Liver (tissue), 9 donors: ENCODE results near the gene EFHD1. TPM values are rescaled to one million over a fixed set of nuclear protein-coding genes. Genes with fewer than 3 reads are reported as not detected.

Source experiments
- DNase-seq: peaks from one replicate; pipeline ENCODE4 v3.0.0-alpha.2; 2017; ENCODE audit warnings: low spot score
- H3K27ac ChIP-seq, 2 donors: one replicate each; pipeline ENCODE4 v1.7.0; 2013; ENCODE audit warnings: inconsistent platforms in 2 of 2, low read length in 2 of 2, control low read depth in 1 of 2, low read depth in 1 of 2, mild to moderate bottlenecking in 1 of 2
- H3K27me3 ChIP-seq, 4 donors: one replicate each; pipeline versions ENCODE4 v1.6.1 to v1.7.0; 2013; ENCODE audit warnings: low read length in 3 of 4, inconsistent platforms in 1 of 4, mild to moderate bottlenecking in 1 of 4, moderate library complexity in 1 of 4; ENCODE audit not compliant: control insufficient read depth in 4 of 4, insufficient read depth in 4 of 4
- H3K36me3 ChIP-seq, 4 donors: one replicate each; pipeline versions ENCODE4 v1.6.1 to v1.7.0; 2013; ENCODE audit warnings: low read length in 3 of 4, mild to moderate bottlenecking in 3 of 4, low read depth in 1 of 4, moderate library complexity in 1 of 4; ENCODE audit not compliant: control insufficient read depth in 4 of 4, insufficient read depth in 3 of 4
- H3K4me1 ChIP-seq, 4 donors: one replicate each; pipeline versions ENCODE4 v1.6.1 to v1.7.0; 2013; ENCODE audit warnings: low read length in 3 of 4, mild to moderate bottlenecking in 3 of 4, moderate library complexity in 1 of 4; ENCODE audit not compliant: control insufficient read depth in 4 of 4, insufficient read depth in 4 of 4
- H3K4me3 ChIP-seq, 3 donors: one replicate each; pipeline versions ENCODE4 v1.6.1 to v1.7.0; 2013; ENCODE audit warnings: low read length in 3 of 3, control low read depth in 1 of 3, low read depth in 1 of 3, mild to moderate bottlenecking in 1 of 3
- H3K9ac ChIP-seq, 2 donors: one replicate each; pipeline ENCODE4 v1.7.0; 2013; ENCODE audit warnings: low read length in 2 of 2, mild to moderate bottlenecking in 2 of 2, moderate library complexity in 2 of 2, control low read depth in 1 of 2, low read depth in 1 of 2
- H3K9me3 ChIP-seq, 4 donors: one replicate each; pipeline versions ENCODE4 v1.6.1 to v1.7.0; 2013; ENCODE audit warnings: low read length in 3 of 4; ENCODE audit not compliant: control insufficient read depth in 4 of 4
- EGR1 ChIP-seq, 2 donors: IDR thresholded peaks; 2 replicates each; pipeline ENCODE4 v1.6.1; 2016 to 2018; ENCODE audit warnings: antibody characterized with exemption in 2 of 2, low read depth in 2 of 2
- FOXA1 ChIP-seq: IDR thresholded peaks from 2 replicates; pipeline ENCODE4 v1.6.1; 2016; ENCODE audit warnings: antibody characterized with exemption
- FOXA2 ChIP-seq: IDR thresholded peaks from 2 replicates; pipeline ENCODE4 v1.6.1; 2016; ENCODE audit warnings: antibody characterized with exemption
- GABPA ChIP-seq, 2 donors: IDR thresholded peaks in 1 of 2; conservative IDR thresholded peaks in 1 of 2; 2 replicates each; pipeline ENCODE4 v1.6.1; 2016; ENCODE audit warnings: antibody characterized with exemption in 2 of 2, mild to moderate bottlenecking in 1 of 2, moderate library complexity in 1 of 2
- HNF4A ChIP-seq, 2 donors: conservative IDR thresholded peaks; 2 replicates each; pipeline ENCODE4 v1.6.1; 2016; ENCODE audit warnings: antibody characterized with exemption in 2 of 2, mild to moderate bottlenecking in 2 of 2
- HNF4G ChIP-seq: IDR thresholded peaks from 2 replicates; pipeline ENCODE4 v1.6.1; 2016; ENCODE audit warnings: antibody characterized with exemption
- JUND ChIP-seq, 2 donors: IDR thresholded peaks; 2 replicates each; pipeline ENCODE4 v1.6.1; 2016; ENCODE audit warnings: antibody characterized with exemption in 2 of 2
- NR2F2 ChIP-seq: IDR thresholded peaks from 2 replicates; pipeline ENCODE4 v1.6.1; 2016; ENCODE audit warnings: antibody characterized with exemption
- RAD21 ChIP-seq, 2 donors: IDR thresholded peaks; 2 replicates each; pipeline ENCODE4 v1.6.1; 2016; ENCODE audit warnings: antibody characterized with exemption in 2 of 2, mild to moderate bottlenecking in 2 of 2
- RXRA ChIP-seq, 2 donors: IDR thresholded peaks; 2 replicates each; pipeline ENCODE4 v1.6.1; 2017 to 2018; ENCODE audit warnings: antibody characterized with exemption in 2 of 2, mild to moderate bottlenecking in 1 of 2
- SP1 ChIP-seq: IDR thresholded peaks from 2 replicates; pipeline ENCODE4 v1.6.1; 2018; ENCODE audit warnings: antibody characterized with exemption, mild to moderate bottlenecking
- TAF1 ChIP-seq: conservative IDR thresholded peaks from 2 replicates; pipeline ENCODE4 v1.6.1; 2016; ENCODE audit warnings: antibody characterized with exemption, mild to moderate bottlenecking
- YY1 ChIP-seq: IDR thresholded peaks from 2 replicates; pipeline ENCODE4 v1.6.1; 2016; ENCODE audit warnings: antibody characterized with exemption, mild to moderate bottlenecking
- WGBS: extraction: QIAGEN DNeasy Blood & Tissue Kit; methylation state at CpG from one replicate; pipeline ENCODE4 v1.1.7; 2013; 5-methylcytosine and 5-hydroxymethylcytosine counted together
- polyA plus RNA-seq, 2 donors: library from polyadenylated mRNA; stranded (reverse) in 1 of 2; unstranded in 1 of 2; fragments of 200-250 nt in 1 of 2; fragments of >200 nt in 1 of 2; fragmentation: Nextera tagmentation in 1 of 2; extraction: Ambion mirVana in 1 of 2; gene quantifications; one replicate each; pipeline versions ENCODE4 v1.2.1 to v1.2.3, GENCODE V29; 2013 to 2015
- total RNA-seq, 2 donors: library from RNA; depleted of rRNA; stranded (reverse); fragments of >200 nt; gene quantifications; one replicate each; pipeline ENCODE4 v1.2.3, GENCODE V29; 2014
- TF ChIP-seq, protein P1 (sequence below): IDR thresholded peaks from 2 replicates; pipeline ENCODE4 v1.6.1; 2016; ENCODE audit warnings: antibody characterized with exemption
- TF ChIP-seq, protein P2 (sequence below): IDR thresholded peaks from 2 replicates; pipeline ENCODE4 v1.6.1; 2016; ENCODE audit warnings: antibody characterized with exemption
- TF ChIP-seq, protein P3 (sequence below): fragments of 150-350 bp; IDR thresholded peaks from 2 replicates; pipeline ENCODE4 v1.5.1; 2017; ENCODE audit warnings: improper control_type of control experiment, low read depth, low read length; ENCODE audit not compliant: missing input control
- TF ChIP-seq, protein P4 (sequence below): IDR thresholded peaks from 2 replicates; pipeline ENCODE4 v1.6.1; 2016; ENCODE audit warnings: antibody characterized with exemption
- TF ChIP-seq, protein P5 (sequence below): IDR thresholded peaks from 2 replicates; pipeline ENCODE4 v1.6.1; 2016; ENCODE audit warnings: antibody characterized with exemption, mild to moderate bottlenecking
- donor health status: healthy.
- donor health status: healthy.
- donor health status: healthy.
- donor health status: healthy.
- donor health status: healthy.

Gene EFHD1
- total and polyA plus RNA-seq, 4 donors = 3.3 to 28.5 (median 10.3) TPM

DNA sequence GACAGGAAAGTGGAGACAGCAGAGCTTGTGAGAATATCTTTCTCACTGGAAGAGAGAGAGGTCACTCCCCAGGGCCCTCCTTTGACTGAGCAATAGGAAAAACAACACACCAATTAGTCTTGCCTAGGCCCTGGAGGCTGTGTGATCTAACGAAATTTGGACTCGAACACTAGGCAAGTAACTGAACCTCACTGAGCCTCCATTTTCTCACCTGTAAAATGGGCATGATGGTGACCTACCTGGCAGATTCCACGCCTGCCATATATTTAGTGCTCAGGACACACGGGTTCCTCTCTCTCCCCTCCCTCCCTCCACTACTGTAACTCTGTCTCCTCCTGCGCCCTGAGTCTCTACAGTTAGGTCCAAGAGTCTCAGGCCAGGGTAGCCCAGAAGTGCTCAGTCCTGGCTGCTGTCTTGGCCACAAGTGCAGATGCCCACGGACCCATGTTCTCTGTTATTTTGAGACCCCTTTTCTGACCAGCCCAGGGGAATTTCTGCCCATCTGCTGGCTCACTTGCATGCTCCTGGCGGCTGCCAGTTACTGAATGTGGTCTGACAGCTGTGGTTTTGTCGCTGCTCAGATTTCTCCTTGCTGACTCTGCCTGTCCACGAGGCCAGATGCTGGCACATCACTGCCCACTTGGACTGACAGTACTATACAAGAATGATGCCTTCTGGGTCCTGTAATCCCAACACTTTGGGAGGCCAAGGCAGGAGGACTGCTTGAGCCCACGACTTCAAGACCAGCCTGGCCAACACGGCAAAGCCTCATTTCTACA is 54.2 kb downstream of the EFHD1 start:
- 87% methylated on average over 11 of the region's 11 CpGs for WGBS

More for the DNA sequence above, 54.2 kb downstream of the EFHD1 start:
- Histone ChIP-seq H3K36me3 (no peaks in the 10 kb centered on the region), H3K4me1 (no peaks in the 10 kb centered on the region), H3K27me3 (no peaks in the 10 kb centered on the region), H3K27ac (no peak overlapping the region), H3K9ac (no peak overlapping the region), H3K9me3 (no peaks in the 10 kb centered on the region), H3K4me3 (no peak overlapping the region)
- DNase-seq = no peak
- no peak for TF ChIP-seq FOXA1
- no peak for TF ChIP-seq EGR1 (IDR thresholded peaks at IDR 0.05; ENCODE audit: low read depth in 2 of 2)
- no peak for TF ChIP-seq JUND (IDR thresholded peaks at IDR 0.05)
- no peak for TF ChIP-seq SP1
- TF ChIP-seq NR2F2 = no peak
- TF ChIP-seq, protein P1, sequence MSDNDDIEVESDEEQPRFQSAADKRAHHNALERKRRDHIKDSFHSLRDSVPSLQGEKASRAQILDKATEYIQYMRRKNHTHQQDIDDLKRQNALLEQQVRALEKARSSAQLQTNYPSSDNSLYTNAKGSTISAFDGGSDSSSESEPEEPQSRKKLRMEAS = no peak
- TF ChIP-seq RXRA (IDR thresholded peaks at IDR 0.05) = no peak
- TF ChIP-seq TAF1 = no peak
- TF ChIP-seq GABPA (IDR thresholded peaks at IDR 0.05 in 1 of 2, conservative IDR thresholded peaks at IDR 0.05 in 1 of 2) = no peak
- no peak for TF ChIP-seq RAD21 (IDR thresholded peaks at IDR 0.05)
- TF ChIP-seq HNF4A (conservative IDR thresholded peaks at IDR 0.05) = no peak
- no peak for TF ChIP-seq FOXA2
- no peak for TF ChIP-seq YY1
- TF ChIP-seq, protein P2, sequence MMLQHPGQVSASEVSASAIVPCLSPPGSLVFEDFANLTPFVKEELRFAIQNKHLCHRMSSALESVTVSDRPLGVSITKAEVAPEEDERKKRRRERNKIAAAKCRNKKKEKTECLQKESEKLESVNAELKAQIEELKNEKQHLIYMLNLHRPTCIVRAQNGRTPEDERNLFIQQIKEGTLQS = no peak
- no peak for TF ChIP-seq HNF4G
- TF ChIP-seq, protein P3, sequence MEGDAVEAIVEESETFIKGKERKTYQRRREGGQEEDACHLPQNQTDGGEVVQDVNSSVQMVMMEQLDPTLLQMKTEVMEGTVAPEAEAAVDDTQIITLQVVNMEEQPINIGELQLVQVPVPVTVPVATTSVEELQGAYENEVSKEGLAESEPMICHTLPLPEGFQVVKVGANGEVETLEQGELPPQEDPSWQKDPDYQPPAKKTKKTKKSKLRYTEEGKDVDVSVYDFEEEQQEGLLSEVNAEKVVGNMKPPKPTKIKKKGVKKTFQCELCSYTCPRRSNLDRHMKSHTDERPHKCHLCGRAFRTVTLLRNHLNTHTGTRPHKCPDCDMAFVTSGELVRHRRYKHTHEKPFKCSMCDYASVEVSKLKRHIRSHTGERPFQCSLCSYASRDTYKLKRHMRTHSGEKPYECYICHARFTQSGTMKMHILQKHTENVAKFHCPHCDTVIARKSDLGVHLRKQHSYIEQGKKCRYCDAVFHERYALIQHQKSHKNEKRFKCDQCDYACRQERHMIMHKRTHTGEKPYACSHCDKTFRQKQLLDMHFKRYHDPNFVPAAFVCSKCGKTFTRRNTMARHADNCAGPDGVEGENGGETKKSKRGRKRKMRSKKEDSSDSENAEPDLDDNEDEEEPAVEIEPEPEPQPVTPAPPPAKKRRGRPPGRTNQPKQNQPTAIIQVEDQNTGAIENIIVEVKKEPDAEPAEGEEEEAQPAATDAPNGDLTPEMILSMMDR = no peak
- TF ChIP-seq, protein P4, sequence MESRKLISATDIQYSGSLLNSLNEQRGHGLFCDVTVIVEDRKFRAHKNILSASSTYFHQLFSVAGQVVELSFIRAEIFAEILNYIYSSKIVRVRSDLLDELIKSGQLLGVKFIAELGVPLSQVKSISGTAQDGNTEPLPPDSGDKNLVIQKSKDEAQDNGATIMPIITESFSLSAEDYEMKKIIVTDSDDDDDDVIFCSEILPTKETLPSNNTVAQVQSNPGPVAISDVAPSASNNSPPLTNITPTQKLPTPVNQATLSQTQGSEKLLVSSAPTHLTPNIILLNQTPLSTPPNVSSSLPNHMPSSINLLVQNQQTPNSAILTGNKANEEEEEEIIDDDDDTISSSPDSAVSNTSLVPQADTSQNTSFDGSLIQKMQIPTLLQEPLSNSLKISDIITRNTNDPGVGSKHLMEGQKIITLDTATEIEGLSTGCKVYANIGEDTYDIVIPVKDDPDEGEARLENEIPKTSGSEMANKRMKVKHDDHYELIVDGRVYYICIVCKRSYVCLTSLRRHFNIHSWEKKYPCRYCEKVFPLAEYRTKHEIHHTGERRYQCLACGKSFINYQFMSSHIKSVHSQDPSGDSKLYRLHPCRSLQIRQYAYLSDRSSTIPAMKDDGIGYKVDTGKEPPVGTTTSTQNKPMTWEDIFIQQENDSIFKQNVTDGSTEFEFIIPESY = no peak
- TF ChIP-seq, protein P5, sequence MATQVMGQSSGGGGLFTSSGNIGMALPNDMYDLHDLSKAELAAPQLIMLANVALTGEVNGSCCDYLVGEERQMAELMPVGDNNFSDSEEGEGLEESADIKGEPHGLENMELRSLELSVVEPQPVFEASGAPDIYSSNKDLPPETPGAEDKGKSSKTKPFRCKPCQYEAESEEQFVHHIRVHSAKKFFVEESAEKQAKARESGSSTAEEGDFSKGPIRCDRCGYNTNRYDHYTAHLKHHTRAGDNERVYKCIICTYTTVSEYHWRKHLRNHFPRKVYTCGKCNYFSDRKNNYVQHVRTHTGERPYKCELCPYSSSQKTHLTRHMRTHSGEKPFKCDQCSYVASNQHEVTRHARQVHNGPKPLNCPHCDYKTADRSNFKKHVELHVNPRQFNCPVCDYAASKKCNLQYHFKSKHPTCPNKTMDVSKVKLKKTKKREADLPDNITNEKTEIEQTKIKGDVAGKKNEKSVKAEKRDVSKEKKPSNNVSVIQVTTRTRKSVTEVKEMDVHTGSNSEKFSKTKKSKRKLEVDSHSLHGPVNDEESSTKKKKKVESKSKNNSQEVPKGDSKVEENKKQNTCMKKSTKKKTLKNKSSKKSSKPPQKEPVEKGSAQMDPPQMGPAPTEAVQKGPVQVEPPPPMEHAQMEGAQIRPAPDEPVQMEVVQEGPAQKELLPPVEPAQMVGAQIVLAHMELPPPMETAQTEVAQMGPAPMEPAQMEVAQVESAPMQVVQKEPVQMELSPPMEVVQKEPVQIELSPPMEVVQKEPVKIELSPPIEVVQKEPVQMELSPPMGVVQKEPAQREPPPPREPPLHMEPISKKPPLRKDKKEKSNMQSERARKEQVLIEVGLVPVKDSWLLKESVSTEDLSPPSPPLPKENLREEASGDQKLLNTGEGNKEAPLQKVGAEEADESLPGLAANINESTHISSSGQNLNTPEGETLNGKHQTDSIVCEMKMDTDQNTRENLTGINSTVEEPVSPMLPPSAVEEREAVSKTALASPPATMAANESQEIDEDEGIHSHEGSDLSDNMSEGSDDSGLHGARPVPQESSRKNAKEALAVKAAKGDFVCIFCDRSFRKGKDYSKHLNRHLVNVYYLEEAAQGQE = no peak
